Endothelial cell of umbilical vein (primary cell): ENCODE data around the gene SIN3B. TPM values are rescaled to one million over a fixed set of nuclear protein-coding genes. Genes with fewer than 3 reads are reported as not detected.

Source experiments
- BruUV-seq: library from RNA; stranded (reverse); fragments of 400-500 nt; replicated peaks from 2 replicates; lab custom pipeline; 2021; lab: Mats Ljungman, UMichigan
- CTCF ChIA-PET: fragments of 300-600, 350-600 bp; sonication (Branson Sonifier 250); formaldehyde crosslinking; loops from one replicate; lab custom pipeline; 2021; ENCODE audit warnings: antibody characterized with exemption, inconsistent platforms; lab: Charles Lee
- POLR2A ChIA-PET: fragments of 300-600, 350-600 bp; sonication (Branson Sonifier 250); formaldehyde crosslinking; loops from one replicate; lab custom pipeline; 2021; ENCODE audit warnings: antibody characterized with exemption, inconsistent platforms; lab: Charles Lee
- DNase-seq: peaks from one replicate; pipeline ENCODE4 v3.0.0-alpha.2; 2011; ENCODE audit warnings: low read depth, low spot score
- FAIRE-seq: peaks from 2 replicates; lab custom pipeline; 2011; peaks lifted over from hg19 to GRCh38; lab: Jason Lieb, UNC
- H2AFZ ChIP-seq: 2 replicates; pipeline ENCODE4 v1.6.0; 2012; ENCODE audit warnings: low read depth, low read length, control low read depth, inconsistent platforms
- H3K27ac ChIP-seq: 2 replicates; pipeline ENCODE4 v1.5.1; 2011; ENCODE audit warnings: low read depth, mild to moderate bottlenecking, control low read depth, low read length, moderate library complexity; ENCODE audit not compliant: insufficient read depth
- H3K27me3 ChIP-seq, 2 experiments: 2 replicates each; pipeline versions ENCODE4 v1.6.0 to v1.6.1; 2011; ENCODE audit warnings: low read length in 2 of 2, mixed read lengths in 1 of 2; ENCODE audit not compliant: control insufficient read depth in 2 of 2, insufficient read depth in 2 of 2
- H3K36me3 ChIP-seq, 2 experiments: 2 replicates in 1 of 2; 3 replicates in 1 of 2; pipeline ENCODE4 v1.5.1; 2011; ENCODE audit warnings: low read length in 2 of 2, mild to moderate bottlenecking in 1 of 2, moderate library complexity in 1 of 2; ENCODE audit not compliant: control insufficient read depth in 2 of 2, insufficient read depth in 2 of 2; ENCODE audit errors: extremely low read depth in 1 of 2
- H3K4me1 ChIP-seq: 3 replicates; pipeline ENCODE4 v1.5.1; 2011; ENCODE audit warnings: mild to moderate bottlenecking, low read length; ENCODE audit not compliant: control insufficient read depth, insufficient read depth; ENCODE audit errors: extremely low read depth
- H3K4me2 ChIP-seq: 2 replicates; pipeline ENCODE4 v1.6.1; 2011; ENCODE audit warnings: low read length, control low read depth, mixed read lengths; ENCODE audit not compliant: insufficient read depth
- H3K4me3 ChIP-seq, 3 experiments: fragments of 200-600 bp in 1 of 3; sonication (generic), shearing (Covaris generic) in 1 of 3; replicated peaks in 1 of 3; 2 replicates each; pipeline ENCODE4 v1.5.1; 2011 to 2016; ENCODE audit warnings: control low read depth in 3 of 3, low read length in 3 of 3, mild to moderate bottlenecking in 2 of 3, inconsistent platforms in 1 of 3, low read depth in 1 of 3, moderate library complexity in 1 of 3; ENCODE audit not compliant: insufficient read depth in 1 of 3
- H3K79me2 ChIP-seq: 2 replicates; pipeline ENCODE4 v1.6.0; 2012; ENCODE audit warnings: low read length, inconsistent platforms; ENCODE audit not compliant: control insufficient read depth, insufficient read depth
- H3K9ac ChIP-seq: replicated peaks from 2 replicates; pipeline ENCODE3; 2011; ENCODE audit warnings: low read length, control low read depth; ENCODE audit not compliant: insufficient read depth; ENCODE audit errors: extremely low read depth
- H3K9me1 ChIP-seq: replicated peaks from 3 replicates; pipeline ENCODE4 v1.6.0; 2011; ENCODE audit warnings: mild to moderate bottlenecking, low read length; ENCODE audit not compliant: control insufficient read depth, insufficient read depth; ENCODE audit errors: extremely low read depth
- H3K9me3 ChIP-seq: replicated peaks from 2 replicates; pipeline ENCODE4 v1.5.1; 2012; ENCODE audit warnings: low read length, inconsistent platforms; ENCODE audit not compliant: control insufficient read depth, insufficient read depth
- H4K20me1 ChIP-seq: replicated peaks from 2 replicates; pipeline ENCODE3; 2011; ENCODE audit warnings: mild to moderate bottlenecking, low read length; ENCODE audit not compliant: control insufficient read depth, insufficient read depth; ENCODE audit errors: extremely low read depth
- EZH2 ChIP-seq: IDR thresholded peaks from 2 replicates; pipeline ENCODE4 v1.6.1; 2012; ENCODE audit warnings: borderline replicate concordance, low read depth, mild to moderate bottlenecking, moderate library complexity, low read length, inconsistent platforms; ENCODE audit not compliant: severe bottlenecking
- FOS ChIP-seq: IDR thresholded peaks from 2 replicates; pipeline ENCODE4 v1.6.1; 2011; ENCODE audit warnings: mild to moderate bottlenecking, low read length, moderate library complexity, borderline replicate concordance; ENCODE audit not compliant: insufficient read depth
- GATA2 ChIP-seq: IDR thresholded peaks from 2 replicates; pipeline ENCODE4 v1.7.0; 2011; ENCODE audit warnings: low read depth, mild to moderate bottlenecking, moderate library complexity, mixed read lengths, low read length; ENCODE audit not compliant: insufficient read length, insufficient read depth
- JUN ChIP-seq: IDR thresholded peaks from 2 replicates; pipeline ENCODE4 v1.6.1; 2011; ENCODE audit warnings: borderline replicate concordance, low read depth; ENCODE audit not compliant: insufficient read length, insufficient read depth
- MAX ChIP-seq: IDR thresholded peaks from 2 replicates; pipeline ENCODE4 v1.6.1; 2011; ENCODE audit not compliant: insufficient read depth, insufficient read length
- MYC ChIP-seq: IDR thresholded peaks from one replicate; pipeline ENCODE4 v1.6.1; 2011; ENCODE audit warnings: mild to moderate bottlenecking, low read depth, low read length
- dilution Hi-C: fragments of 300-500 bp; cut with MboI; formaldehyde crosslinking; loops from one replicate; pipeline ENCODE4 v1.15.0; 2019; ENCODE audit warnings: low sequenced_read_pairs; ENCODE audit not compliant: extremely low pct_ligation_motif_present
- intact Hi-C: fragments of 100-400 bp; cut with micrococcal nuclease; formaldehyde crosslinking; loops from one replicate; pipeline ENCODE4 v1.10.0; 2022
- polyA plus RNA-seq, 4 experiments: library from polyadenylated mRNA; depleted of rRNA in 3 of 4; stranded (reverse) in 3 of 4; unstranded in 1 of 4; fragments of >200 nt; gene quantifications; 2 replicates each; pipeline versions ENCODE4 v1.2.1 to v1.2.3, GENCODE V29; 2011 to 2012; ENCODE audit warnings: missing spikeins in 1 of 4
- total RNA-seq: library from RNA; stranded (reverse); gene quantifications from 2 replicates; pipeline ENCODE4 v1.2.3, GENCODE V29; 2021

SIN3B gene
- total and polyA plus RNA-seq, 2 donors (not counting 3 experiments of a cell fraction or from before 2014, with no cell fraction given) = 46.2 to 75.0 TPM

- Histone ChIP-seq H3K9ac (no peak overlapping the region), H3K4me2 (no peak overlapping the region), H3K27me3 (no peaks in the 10 kb centered on the region), H3K4me3 (no peak overlapping the region), H3K9me1 (no peaks in the 10 kb centered on the region), H3K36me3 (no peaks in the 10 kb centered on the region), H3K4me1 (no peaks in the 10 kb centered on the region), H3K79me2 (no peaks in the 10 kb centered on the region), H3K9me3 (peaks cover 5% of the 10 kb centered on the region), H4K20me1 (no peaks in the 10 kb centered on the region), H3K27ac (no peak overlapping the region), H2AFZ (no peak overlapping the region)
- TF ChIP-seq FOS (no peak), GATA2 (no peak), EZH2 (no peak)
- intact Hi-C loops = no loop called here
- CTCF ChIA-PET = no interaction called here
- POLR2A ChIA-PET = no interaction called here
- FAIRE-seq = no peak
- dilution Hi-C loops = no loop called here
- DNase-seq = no peak
- BruUV-seq = no TSS peak
Observed at GRCh38 chr19:16788479-16788878, 40.7 kb upstream of the SIN3B start.

- Histone ChIP-seq H3K36me3 (no peaks in the 10 kb centered on the region), H3K27ac (no peak overlapping the region), H3K9me3 (peaks cover 5% of the 10 kb centered on the region), H3K4me2 (no peak overlapping the region), H2AFZ (no peak overlapping the region), H4K20me1 (no peaks in the 10 kb centered on the region), H3K79me2 (no peaks in the 10 kb centered on the region), H3K9ac (no peak overlapping the region), H3K4me1 (no peaks in the 10 kb centered on the region), H3K9me1 (no peaks in the 10 kb centered on the region), H3K27me3 (no peaks in the 10 kb centered on the region), H3K4me3 (no peak overlapping the region)
- no TSS peak for BruUV-seq
- no peak for TF ChIP-seq MAX
- TF ChIP-seq JUN = no peak
- no peak for TF ChIP-seq EZH2
- TF ChIP-seq MYC = no peak
- POLR2A ChIA-PET = no interaction called here
- dilution Hi-C loops (no loop called here), intact Hi-C loops (no loop called here)
- CTCF ChIA-PET = interaction anchor here (0.6 to 1.3 kb wide), 2 partner anchors 8 to 1169 kb away, joined by 4 to 5 read pairs; no protein-coding TSS in a partner anchor
- DNase-seq = no peak
- no peak for FAIRE-seq
Observed at GRCh38 chr19:16789238-16789637, 40.0 kb upstream of the SIN3B start.
